ENCODE data around the gene PRKACA.

- TF ChIP-seq POLR2A (IDR thresholded peaks at IDR 0.05; ENCODE audit: low read length) (no peak), GATA1 (IDR thresholded peaks at IDR 0.05; ENCODE audit: low read depth, low read length) (no peak)
These were observed 47.3 kb upstream of the PRKACA start for GRCh38 chr19:14164724-14165493.

All from erythroblast (primary cell).